Measurements from ENCODE around the gene GATA6. TPM values are rescaled to one million over a fixed set of nuclear protein-coding genes. Genes with fewer than 3 reads are reported as not detected.

GATA6 gene
- polyA plus RNA-seq, 1 of the 3 experiments (the other 2 are of a cell fraction), result not detected

- TF ChIP-seq IRF3 (IDR thresholded peaks at IDR 0.05; ENCODE audit: low read depth, low read length) (no peak), MAX (IDR thresholded peaks at IDR 0.05; ENCODE audit: low read depth) (no peak), YY1 (IDR thresholded peaks at IDR 0.05; ENCODE audit: low read depth) (no peak), CHD2 (IDR thresholded peaks at IDR 0.05; ENCODE audit: low read length, partially characterized antibody) (no peak), SIN3A (IDR thresholded peaks at IDR 0.05; ENCODE audit: borderline replicate concordance, low read depth, low read length) (no peak), FOXJ3 (CRISPR knock-in tag; IDR thresholded peaks at IDR 0.05) (no peak), RAD21 (IDR thresholded peaks at IDR 0.05; ENCODE audit: low read length) (no peak), CTCF (IDR thresholded peaks at IDR 0.05) (no peak), RCOR1 (IDR thresholded peaks at IDR 0.05; ENCODE audit: low read length) (no peak), NFIC (IDR thresholded peaks at IDR 0.05; ENCODE audit: borderline replicate concordance) (no peak), ZBTB33 (IDR thresholded peaks at IDR 0.05; ENCODE audit: borderline replicate concordance, low read depth) (no peak), TEAD4 (IDR thresholded peaks at IDR 0.05; ENCODE audit: borderline replicate concordance, insufficient read depth) (no peak), USF2 (IDR thresholded peaks at IDR 0.05; ENCODE audit: borderline replicate concordance, low read depth, low read length) (no peak)
- H3K79me2 ChIP-seq (ENCODE audit: insufficient read depth), result no peaks in the 10 kb centered on the region
- ChIA-PET CTCF (no interaction called here), POLR2A (no interaction called here)
- H3K4me1 ChIP-seq (ENCODE audit: control insufficient read depth in 1 of 2, insufficient read depth in 2 of 2, low read depth in 1 of 2, low read length in 1 of 2), result no peaks in the 10 kb centered on the region
- H3K36me3 ChIP-seq (replicated peaks in 1 of 2; ENCODE audit: control insufficient read depth in 1 of 2, insufficient read depth in 2 of 2, low read length in 1 of 2), result no peaks in the 10 kb centered on the region
- H3K4me3 ChIP-seq (ENCODE audit: low read depth in 2 of 2, low read length in 1 of 2), result no peak overlapping the region
- H3K4me2 ChIP-seq, result no peak overlapping the region
- H3K9me2 ChIP-seq, result no peaks in the 10 kb centered on the region
- no peaks in the 10 kb centered on the region for H3K9me3 ChIP-seq
- H3K9ac ChIP-seq, result no peak overlapping the region
- H3F3A ChIP-seq (replicated peaks; ENCODE audit: insufficient read depth), result no peaks in the 10 kb centered on the region
- H3K27ac ChIP-seq (ENCODE audit: low read depth in 2 of 2, low read length in 1 of 2), result no peak overlapping the region
- no peaks in the 10 kb centered on the region; the same call in 1 of the 2 replicates for H4K20me1 ChIP-seq (ENCODE audit: insufficient read depth)
- no peak for DNase-seq
- no peak overlapping the region for H2AFZ ChIP-seq (ENCODE audit: low read depth)
- H3K27me3 ChIP-seq (ENCODE audit: insufficient read depth), result peaks cover 8% of the 10 kb centered on the region; the same call in 1 of the 2 replicates
- WGBS (ENCODE audit: low lambda C conversion rate), result 3% methylated on average over 2 of the region's 2 CpGs
Observed at GRCh38 chr18:22228976-22229375, 59.6 kb downstream of the GATA6 start.

Data from SK-N-SH (cell line).